AG10803 (cell line): ENCODE results near the gene MACIR.
A peak's percentile ranks its signal among the peaks of the same experiment; 100 is the strongest.

Experiments
- DNase-seq: peaks from one replicate; pipeline ENCODE4 v3.0.0; 2010; ENCODE audit warnings: low read depth
- H3K4me3 ChIP-seq: 2 replicates; pipeline ENCODE4 v1.5.1; 2011; ENCODE audit warnings: mild to moderate bottlenecking, low read length, control low read depth
- CTCF ChIP-seq: conservative IDR thresholded peaks from 2 replicates; pipeline ENCODE4 v1.5.1; 2011; ENCODE audit warnings: mild to moderate bottlenecking, low read length, control low read depth, inconsistent platforms

Gene MACIR

GRCh38 chr5:103247118-103247517 lies 11.4 kb upstream of the MACIR start:
- TF ChIP-seq CTCF = no peak

GRCh38 chr5:103249068-103249467 lies 9.5 kb upstream of the MACIR start:
- H3K4me3 ChIP-seq = no peak overlapping the region
- no peak for TF ChIP-seq CTCF
- no peak for DNase-seq

More at GRCh38 chr5:103247118-103247517, 11.4 kb upstream of the MACIR start:
- no peak overlapping the region for H3K4me3 ChIP-seq
- DNase-seq = no peak

GRCh38 chr5:103254921-103255320 lies 3.6 kb upstream of the MACIR start:
- no peak overlapping the region for H3K4me3 ChIP-seq
- TF ChIP-seq CTCF = no peak
- peak; percentile 30 for DNase-seq

- no peak overlapping the region for H3K4me3 ChIP-seq
- TF ChIP-seq CTCF = no peak
- no peak for DNase-seq
Observed at GRCh38 chr5:103255691-103256090, 2.9 kb upstream of the MACIR start.

- TF ChIP-seq CTCF = 0 out of 2 replicates have a peak, but pooled peaks have one; percentile 4
- DNase-seq = no peak
- H3K4me3 ChIP-seq = no peak overlapping the region
Observed at GRCh38 chr5:103256178-103256577, 2.4 kb upstream of the MACIR start.

GRCh38 chr5:103258957-103259704 lies 568 bp downstream of the MACIR start:
- H3K4me3 ChIP-seq = peak overlapping the region; percentile 84
- TF ChIP-seq CTCF = no peak
- DNase-seq = peak; percentile 27

- TF ChIP-seq CTCF = peak; percentile 15; the same call in 1 of the 2 replicates
- H3K4me3 ChIP-seq = peak overlapping the region; percentile 84
- DNase-seq = peak; percentile 36
Observed at GRCh38 chr5:103259705-103260355, 1.3 kb downstream of the MACIR start.
